ENCODE data around the gene CLIC3. TPM values are rescaled to one million over a fixed set of nuclear protein-coding genes. Genes with fewer than 3 reads are reported as not detected.

CLIC3 gene
- total RNA-seq, 1 experiment from 2014 or later = 1.7 TPM

GRCh38 chr9:136980669-136981478 is 15.5 kb downstream of the CLIC3 start:
- DNase-seq (ENCODE audit: low read depth) = no peak

GRCh38 chr9:136979769-136980587 is 16.4 kb downstream of the CLIC3 start:
- no peak for DNase-seq (ENCODE audit: low read depth)

GRCh38 chr9:136978865-136979544 is 17.4 kb downstream of the CLIC3 start:
- DNase-seq (ENCODE audit: low read depth) = no peak

- DNase-seq (ENCODE audit: low read depth) = no peak
These were observed 18.1 kb downstream of the CLIC3 start for GRCh38 chr9:136978073-136978864.

- DNase-seq (ENCODE audit: low read depth) = no peak
These were observed 18.7 kb downstream of the CLIC3 start for GRCh38 chr9:136977649-136978072.

- DNase-seq (ENCODE audit: low read depth) = no peak
These were observed 19.1 kb downstream of the CLIC3 start, which contains the start of gene PTGDS for GRCh38 chr9:136977223-136977622. PTGDS (plus strand) TSS chr9:136977504; CDS start chr9:136977579, 75 bp downstream.

GRCh38 chr9:136975644-136976043 is 20.7 kb downstream of the CLIC3 start:
- peak; percentile 65 for DNase-seq (ENCODE audit: low read depth)

- peak; percentile 68 for DNase-seq (ENCODE audit: low read depth)
These were observed 21.4 kb downstream of the CLIC3 start for GRCh38 chr9:136974817-136975535.

GRCh38 chr9:136973618-136974617 is 22.4 kb downstream of the CLIC3 start:
- no peak for DNase-seq (ENCODE audit: low read depth)

GRCh38 chr9:136972743-136973142 is 23.6 kb downstream of the CLIC3 start:
- no peak for DNase-seq (ENCODE audit: low read depth)

GRCh38 chr9:136972335-136972734 is 24.0 kb downstream of the CLIC3 start:
- DNase-seq (ENCODE audit: low read depth) = no peak

GRCh38 chr9:136971746-136972145 is 24.6 kb downstream of the CLIC3 start:
- DNase-seq (ENCODE audit: low read depth) = no peak

- no peak for DNase-seq (ENCODE audit: low read depth)
These were observed 26.0 kb downstream of the CLIC3 start for GRCh38 chr9:136970361-136970760.

- no peak for DNase-seq (ENCODE audit: low read depth)
These were observed 26.6 kb downstream of the CLIC3 start for GRCh38 chr9:136969774-136970173.

- no peak for DNase-seq (ENCODE audit: low read depth)
These were observed 27.2 kb downstream of the CLIC3 start for GRCh38 chr9:136969150-136969549.

- no peak for DNase-seq (ENCODE audit: low read depth)
These were observed 27.8 kb downstream of the CLIC3 start for GRCh38 chr9:136968333-136969127.

- no peak for DNase-seq (ENCODE audit: low read depth)
These were observed 30.4 kb downstream of the CLIC3 start for GRCh38 chr9:136965771-136966484.
